Endothelial cell of umbilical vein (primary cell): ENCODE measurements around the gene ADAMTS12. TPM values are rescaled to one million over a fixed set of nuclear protein-coding genes. Genes with fewer than 3 reads are reported as not detected.

Source experiments
- BruUV-seq: library from RNA; stranded (reverse); fragments of 400-500 nt; replicated peaks from 2 replicates; lab custom pipeline; 2021; lab: Mats Ljungman, UMichigan
- CTCF ChIA-PET: fragments of 300-600, 350-600 bp; sonication (Branson Sonifier 250); formaldehyde crosslinking; loops from one replicate; lab custom pipeline; 2021; ENCODE audit warnings: antibody characterized with exemption, inconsistent platforms; lab: Charles Lee
- POLR2A ChIA-PET: fragments of 300-600, 350-600 bp; sonication (Branson Sonifier 250); formaldehyde crosslinking; loops from one replicate; lab custom pipeline; 2021; ENCODE audit warnings: antibody characterized with exemption, inconsistent platforms; lab: Charles Lee
- DNase-seq: peaks from one replicate; pipeline ENCODE4 v3.0.0-alpha.2; 2011; ENCODE audit warnings: low read depth, low spot score
- FAIRE-seq: peaks from 2 replicates; lab custom pipeline; 2011; peaks lifted over from hg19 to GRCh38; lab: Jason Lieb, UNC
- H2AFZ ChIP-seq: 2 replicates; pipeline ENCODE4 v1.6.0; 2012; ENCODE audit warnings: low read depth, low read length, control low read depth, inconsistent platforms
- H3K27ac ChIP-seq: 2 replicates; pipeline ENCODE4 v1.5.1; 2011; ENCODE audit warnings: low read depth, mild to moderate bottlenecking, control low read depth, low read length, moderate library complexity; ENCODE audit not compliant: insufficient read depth
- H3K27me3 ChIP-seq, 2 experiments: 2 replicates each; pipeline versions ENCODE4 v1.6.0 to v1.6.1; 2011; ENCODE audit warnings: low read length in 2 of 2, mixed read lengths in 1 of 2; ENCODE audit not compliant: control insufficient read depth in 2 of 2, insufficient read depth in 2 of 2
- H3K36me3 ChIP-seq, 2 experiments: 2 replicates in 1 of 2; 3 replicates in 1 of 2; pipeline ENCODE4 v1.5.1; 2011; ENCODE audit warnings: low read length in 2 of 2, mild to moderate bottlenecking in 1 of 2, moderate library complexity in 1 of 2; ENCODE audit not compliant: control insufficient read depth in 2 of 2, insufficient read depth in 2 of 2; ENCODE audit errors: extremely low read depth in 1 of 2
- H3K4me1 ChIP-seq: 3 replicates; pipeline ENCODE4 v1.5.1; 2011; ENCODE audit warnings: mild to moderate bottlenecking, low read length; ENCODE audit not compliant: control insufficient read depth, insufficient read depth; ENCODE audit errors: extremely low read depth
- H3K4me2 ChIP-seq: 2 replicates; pipeline ENCODE4 v1.6.1; 2011; ENCODE audit warnings: low read length, control low read depth, mixed read lengths; ENCODE audit not compliant: insufficient read depth
- H3K4me3 ChIP-seq, 3 experiments: fragments of 200-600 bp in 1 of 3; sonication (generic), shearing (Covaris generic) in 1 of 3; replicated peaks in 1 of 3; 2 replicates each; pipeline ENCODE4 v1.5.1; 2011 to 2016; ENCODE audit warnings: control low read depth in 3 of 3, low read length in 3 of 3, mild to moderate bottlenecking in 2 of 3, inconsistent platforms in 1 of 3, low read depth in 1 of 3, moderate library complexity in 1 of 3; ENCODE audit not compliant: insufficient read depth in 1 of 3
- H3K79me2 ChIP-seq: 2 replicates; pipeline ENCODE4 v1.6.0; 2012; ENCODE audit warnings: low read length, inconsistent platforms; ENCODE audit not compliant: control insufficient read depth, insufficient read depth
- H3K9ac ChIP-seq: replicated peaks from 2 replicates; pipeline ENCODE3; 2011; ENCODE audit warnings: low read length, control low read depth; ENCODE audit not compliant: insufficient read depth; ENCODE audit errors: extremely low read depth
- H3K9me1 ChIP-seq: replicated peaks from 3 replicates; pipeline ENCODE4 v1.6.0; 2011; ENCODE audit warnings: mild to moderate bottlenecking, low read length; ENCODE audit not compliant: control insufficient read depth, insufficient read depth; ENCODE audit errors: extremely low read depth
- H3K9me3 ChIP-seq: replicated peaks from 2 replicates; pipeline ENCODE4 v1.5.1; 2012; ENCODE audit warnings: low read length, inconsistent platforms; ENCODE audit not compliant: control insufficient read depth, insufficient read depth
- H4K20me1 ChIP-seq: replicated peaks from 2 replicates; pipeline ENCODE3; 2011; ENCODE audit warnings: mild to moderate bottlenecking, low read length; ENCODE audit not compliant: control insufficient read depth, insufficient read depth; ENCODE audit errors: extremely low read depth
- CTCF ChIP-seq, 2 donors: IDR thresholded peaks; 1 replicate in 1 of 2; 2 replicates in 1 of 2; pipeline ENCODE4 v1.5.1; 2011; ENCODE audit warnings: low read length in 2 of 2, mild to moderate bottlenecking in 2 of 2, moderate library complexity in 2 of 2, control low read depth in 1 of 2, inconsistent platforms in 1 of 2, low read depth in 1 of 2; ENCODE audit not compliant: insufficient read depth in 1 of 2; ENCODE audit errors: extremely low read depth in 1 of 2
- EZH2 ChIP-seq: IDR thresholded peaks from 2 replicates; pipeline ENCODE4 v1.6.1; 2012; ENCODE audit warnings: borderline replicate concordance, low read depth, mild to moderate bottlenecking, moderate library complexity, low read length, inconsistent platforms; ENCODE audit not compliant: severe bottlenecking
- FOS ChIP-seq: IDR thresholded peaks from 2 replicates; pipeline ENCODE4 v1.6.1; 2011; ENCODE audit warnings: mild to moderate bottlenecking, low read length, moderate library complexity, borderline replicate concordance; ENCODE audit not compliant: insufficient read depth
- GATA2 ChIP-seq: IDR thresholded peaks from 2 replicates; pipeline ENCODE4 v1.7.0; 2011; ENCODE audit warnings: low read depth, mild to moderate bottlenecking, moderate library complexity, mixed read lengths, low read length; ENCODE audit not compliant: insufficient read length, insufficient read depth
- JUN ChIP-seq: IDR thresholded peaks from 2 replicates; pipeline ENCODE4 v1.6.1; 2011; ENCODE audit warnings: borderline replicate concordance, low read depth; ENCODE audit not compliant: insufficient read length, insufficient read depth
- MAX ChIP-seq: IDR thresholded peaks from 2 replicates; pipeline ENCODE4 v1.6.1; 2011; ENCODE audit not compliant: insufficient read depth, insufficient read length
- MYC ChIP-seq: IDR thresholded peaks from one replicate; pipeline ENCODE4 v1.6.1; 2011; ENCODE audit warnings: mild to moderate bottlenecking, low read depth, low read length
- POLR2A ChIP-seq: IDR thresholded peaks from 2 replicates; pipeline ENCODE4 v1.6.1; 2012; ENCODE audit warnings: low read depth, mild to moderate bottlenecking, control low read depth, low read length
- POLR2AphosphoS5 ChIP-seq: IDR thresholded peaks from 2 replicates; pipeline ENCODE4 v1.6.1; 2012; ENCODE audit warnings: low read depth, mild to moderate bottlenecking, control low read depth, low read length, moderate library complexity; ENCODE audit not compliant: insufficient read depth
- dilution Hi-C: fragments of 300-500 bp; cut with MboI; formaldehyde crosslinking; loops from one replicate; pipeline ENCODE4 v1.15.0; 2019; ENCODE audit warnings: low sequenced_read_pairs; ENCODE audit not compliant: extremely low pct_ligation_motif_present
- intact Hi-C: fragments of 100-400 bp; cut with micrococcal nuclease; formaldehyde crosslinking; loops from one replicate; pipeline ENCODE4 v1.10.0; 2022
- polyA plus RNA-seq, 4 experiments: library from polyadenylated mRNA; depleted of rRNA in 3 of 4; stranded (reverse) in 3 of 4; unstranded in 1 of 4; fragments of >200 nt; gene quantifications; 2 replicates each; pipeline versions ENCODE4 v1.2.1 to v1.2.3, GENCODE V29; 2011 to 2012; ENCODE audit warnings: missing spikeins in 1 of 4
- total RNA-seq: library from RNA; stranded (reverse); gene quantifications from 2 replicates; pipeline ENCODE4 v1.2.3, GENCODE V29; 2021

ADAMTS12 gene
- total and polyA plus RNA-seq, 2 donors (not counting 3 experiments of a cell fraction or from before 2014, with no cell fraction given), result 0.88 TPM; not detected in 1

GRCh38 chr5:33507426-33507825 is 384.4 kb downstream of the ADAMTS12 start:
- dilution Hi-C loops (no loop called here), intact Hi-C loops (no loop called here)
- no peak for DNase-seq
- no peaks in the 10 kb centered on the region for H3K9me1 ChIP-seq
- TF ChIP-seq FOS, result no peak
- no peak for TF ChIP-seq MAX
- TF ChIP-seq MYC, result no peak
- no peak for TF ChIP-seq POLR2AphosphoS5
- TF ChIP-seq GATA2, result no peak
- no peak for TF ChIP-seq POLR2A
- no peak for TF ChIP-seq JUN
- TF ChIP-seq EZH2, result no peak
- no peak for TF ChIP-seq CTCF (IDR thresholded peaks at IDR 0.05; ENCODE audit: extremely low read depth in 1 of 2, insufficient read depth in 1 of 2, low read depth in 1 of 2, low read length in 2 of 2)
- POLR2A ChIA-PET, result no interaction called here
- H3K9ac ChIP-seq, result no peak overlapping the region
- H2AFZ ChIP-seq, result no peak overlapping the region
- no peaks in the 10 kb centered on the region for H3K36me3 ChIP-seq
- no TSS peak for BruUV-seq
- H3K27me3 ChIP-seq, result no peaks in the 10 kb centered on the region
- no peak for FAIRE-seq
- no peaks in the 10 kb centered on the region for H3K79me2 ChIP-seq
- no peaks in the 10 kb centered on the region for H3K9me3 ChIP-seq
- H3K4me1 ChIP-seq, result no peaks in the 10 kb centered on the region
- no peak overlapping the region for H3K4me2 ChIP-seq
- H3K4me3 ChIP-seq, result no peak overlapping the region
- H3K27ac ChIP-seq, result no peak overlapping the region
- H4K20me1 ChIP-seq, result no peaks in the 10 kb centered on the region
- CTCF ChIA-PET, result interaction anchor here (1.2 to 1.5 kb wide), 2 partner anchors 72 to 462 kb away, joined by 3 to 4 read pairs; no protein-coding TSS in a partner anchor
